NB4 (cell line): ENCODE measurements around the gene ATRN.

ENCODE experiments used
- CTCF ChIP-seq: IDR thresholded peaks from one replicate; pipeline ENCODE4 v1.5.1; 2012; ENCODE audit warnings: low read depth, low read length
- POLR2A ChIP-seq: IDR thresholded peaks from 2 replicates; pipeline ENCODE4 v1.6.1; 2011; ENCODE audit warnings: mild to moderate bottlenecking; ENCODE audit not compliant: insufficient read length; ENCODE audit errors: extremely low read depth

- TF ChIP-seq CTCF (no peak), POLR2A (no peak)
Observed at GRCh38 chr20:3452690-3453089, 18.1 kb upstream of the ATRN start.
